GM12873 (cell line): ENCODE measurements around the gene CDC42EP4.

Experiments
- TF ChIP-seq, protein P1 (sequence below): IDR thresholded peaks from 2 replicates; pipeline ENCODE4 v1.5.1; 2012; ENCODE audit warnings: low read depth, mild to moderate bottlenecking, moderate library complexity, low read length, control low read depth; ENCODE audit not compliant: insufficient read depth; ENCODE audit errors: missing control alignments

The CDC42EP4 gene

DNA sequence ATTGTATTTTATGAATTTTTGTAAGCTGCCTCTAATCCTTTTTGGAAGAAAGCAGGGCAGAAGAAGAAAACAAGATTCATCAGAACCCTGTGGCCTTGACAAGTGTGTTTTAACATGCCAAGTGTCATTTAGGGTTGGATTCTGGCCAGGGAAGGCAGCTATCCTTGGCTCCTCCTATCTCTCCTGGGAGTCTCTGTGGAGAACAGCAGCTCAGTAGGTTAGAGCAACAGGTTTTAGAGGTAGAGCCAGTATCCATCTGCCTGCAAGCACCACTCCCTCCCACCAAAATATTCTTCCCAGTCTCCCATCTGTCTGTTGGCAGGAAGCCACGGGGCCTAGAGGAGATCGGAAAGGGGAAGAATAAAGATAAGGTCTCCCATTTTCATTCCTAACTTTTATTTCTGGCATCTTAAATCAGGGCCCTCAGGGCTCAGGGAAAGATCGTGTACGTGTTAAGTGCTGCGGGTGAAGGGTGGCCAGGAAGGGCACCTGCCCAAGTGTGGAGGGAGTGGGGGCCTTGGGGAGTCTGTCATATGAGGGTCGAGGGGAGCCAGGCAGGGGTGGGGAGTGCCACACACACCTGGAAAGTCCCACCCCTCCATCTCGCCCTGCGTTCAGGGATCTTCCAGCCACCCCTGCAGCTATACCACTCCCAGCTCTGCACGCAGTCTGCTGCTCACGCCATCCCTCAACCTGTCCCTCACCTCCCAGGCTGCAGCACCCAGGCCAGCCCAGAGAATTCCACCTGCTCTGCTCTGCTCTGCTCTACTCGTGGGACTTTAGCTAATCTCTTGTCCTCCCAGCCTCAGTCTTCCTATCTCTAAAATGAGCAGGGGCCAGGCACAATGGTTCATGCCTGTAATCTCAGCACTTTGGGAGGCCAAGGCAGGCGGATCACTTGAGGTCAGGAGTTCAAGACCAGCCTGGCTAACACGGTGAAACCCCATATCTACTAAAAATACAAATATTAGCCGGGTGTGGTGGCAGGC, 33.0 kb downstream of the CDC42EP4 start:
- TF ChIP-seq, protein P1, sequence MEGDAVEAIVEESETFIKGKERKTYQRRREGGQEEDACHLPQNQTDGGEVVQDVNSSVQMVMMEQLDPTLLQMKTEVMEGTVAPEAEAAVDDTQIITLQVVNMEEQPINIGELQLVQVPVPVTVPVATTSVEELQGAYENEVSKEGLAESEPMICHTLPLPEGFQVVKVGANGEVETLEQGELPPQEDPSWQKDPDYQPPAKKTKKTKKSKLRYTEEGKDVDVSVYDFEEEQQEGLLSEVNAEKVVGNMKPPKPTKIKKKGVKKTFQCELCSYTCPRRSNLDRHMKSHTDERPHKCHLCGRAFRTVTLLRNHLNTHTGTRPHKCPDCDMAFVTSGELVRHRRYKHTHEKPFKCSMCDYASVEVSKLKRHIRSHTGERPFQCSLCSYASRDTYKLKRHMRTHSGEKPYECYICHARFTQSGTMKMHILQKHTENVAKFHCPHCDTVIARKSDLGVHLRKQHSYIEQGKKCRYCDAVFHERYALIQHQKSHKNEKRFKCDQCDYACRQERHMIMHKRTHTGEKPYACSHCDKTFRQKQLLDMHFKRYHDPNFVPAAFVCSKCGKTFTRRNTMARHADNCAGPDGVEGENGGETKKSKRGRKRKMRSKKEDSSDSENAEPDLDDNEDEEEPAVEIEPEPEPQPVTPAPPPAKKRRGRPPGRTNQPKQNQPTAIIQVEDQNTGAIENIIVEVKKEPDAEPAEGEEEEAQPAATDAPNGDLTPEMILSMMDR = no peak

DNA sequence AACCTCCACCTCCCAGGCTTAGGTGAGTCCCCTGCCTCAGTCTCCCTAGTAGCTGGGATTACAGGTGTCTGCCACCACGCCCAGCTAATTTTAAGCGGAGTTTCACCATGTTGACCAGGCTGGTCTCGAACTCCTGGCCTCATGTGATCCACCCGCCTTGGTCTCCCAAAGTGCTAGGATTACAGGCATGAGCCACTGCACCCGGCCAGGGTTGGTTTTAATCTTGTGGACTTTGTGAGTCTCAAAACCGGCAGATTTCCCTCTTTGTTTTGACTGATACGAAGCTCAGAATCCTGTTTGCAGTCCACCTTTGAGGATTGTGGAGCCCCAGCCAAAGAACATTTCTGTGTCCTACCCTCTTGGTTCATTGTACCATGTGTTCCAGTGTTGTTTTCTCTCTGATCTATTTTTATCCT, 33.7 kb downstream of the CDC42EP4 start:
- TF ChIP-seq, protein P1 = no peak

DNA sequence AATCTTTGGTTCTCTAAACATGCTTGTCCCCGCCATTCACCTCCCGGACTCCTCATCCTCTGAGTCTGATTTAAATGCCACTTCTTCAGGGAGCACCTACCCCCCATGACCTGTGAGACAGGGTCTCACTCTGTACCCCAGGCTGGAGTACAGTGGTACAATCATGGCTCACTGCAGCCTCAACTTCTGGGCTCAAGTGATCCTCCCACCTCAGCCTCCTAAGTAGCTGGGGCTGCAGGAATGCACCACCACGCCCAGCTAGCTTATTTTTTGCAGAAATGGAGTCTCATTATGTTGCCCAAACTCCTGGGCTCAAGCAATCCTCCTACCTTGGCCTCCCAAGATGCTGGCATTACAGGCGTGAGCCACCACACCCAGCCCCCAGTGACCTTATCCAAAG, 37.3 kb downstream of the CDC42EP4 start:
- TF ChIP-seq, protein P1 = no peak

DNA sequence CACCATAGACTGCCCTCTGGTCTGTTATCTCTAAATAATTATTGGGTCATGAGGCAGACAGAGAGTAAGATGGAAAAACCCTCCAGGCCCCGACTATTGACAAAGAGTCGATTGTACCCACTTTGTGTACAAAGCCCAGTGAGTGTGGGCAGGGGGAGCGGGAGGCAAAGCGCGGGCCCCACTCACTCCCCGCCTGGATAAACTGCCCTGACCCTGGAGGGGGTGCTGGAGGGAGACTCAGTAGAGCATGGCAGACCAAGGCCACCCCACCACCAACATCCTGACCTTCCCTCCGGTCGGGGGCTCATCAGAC, 38.9 kb downstream of the CDC42EP4 start:
- TF ChIP-seq, protein P1 = no peak

DNA sequence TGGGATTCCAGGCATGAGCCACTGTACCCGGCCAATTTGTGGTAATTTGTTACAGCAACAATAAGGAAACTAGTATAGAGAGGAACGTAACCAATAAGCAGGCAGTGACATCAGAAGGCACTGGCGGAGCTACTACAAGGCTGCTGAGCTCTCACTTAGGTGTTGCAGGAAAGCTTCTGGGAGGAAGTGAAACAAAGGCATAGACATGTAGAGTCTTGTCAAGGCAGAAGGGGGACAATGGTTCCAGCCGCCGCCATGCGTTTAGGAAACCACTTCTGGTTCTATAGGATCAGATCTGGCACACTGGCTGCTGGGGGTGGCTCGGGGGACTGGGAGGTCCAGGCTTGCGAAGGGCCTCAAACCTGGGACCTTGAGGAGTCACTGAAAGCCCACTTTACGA, 40.7 kb downstream of the CDC42EP4 start:
- TF ChIP-seq, protein P1 = no peak

DNA sequence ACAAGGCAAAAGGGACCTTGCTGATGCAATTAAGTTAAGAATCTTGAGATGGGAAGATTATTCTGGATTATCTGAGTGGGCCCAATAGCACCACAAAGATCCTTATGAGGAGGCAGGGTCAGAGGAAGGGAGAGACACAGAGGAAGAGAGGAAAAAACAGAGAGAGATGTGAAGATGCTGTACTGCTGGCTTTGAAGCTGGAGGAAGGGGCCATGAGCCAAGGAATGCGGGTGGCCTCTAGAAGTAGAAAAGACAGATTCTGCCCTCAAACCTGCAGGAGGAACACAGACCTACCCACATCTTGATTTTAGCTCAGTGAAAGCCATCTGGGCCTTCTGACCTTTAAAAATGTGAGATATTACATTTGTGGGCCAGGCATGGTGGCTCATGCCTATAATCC, 42.0 kb downstream of the CDC42EP4 start:
- TF ChIP-seq, protein P1 = no peak

DNA sequence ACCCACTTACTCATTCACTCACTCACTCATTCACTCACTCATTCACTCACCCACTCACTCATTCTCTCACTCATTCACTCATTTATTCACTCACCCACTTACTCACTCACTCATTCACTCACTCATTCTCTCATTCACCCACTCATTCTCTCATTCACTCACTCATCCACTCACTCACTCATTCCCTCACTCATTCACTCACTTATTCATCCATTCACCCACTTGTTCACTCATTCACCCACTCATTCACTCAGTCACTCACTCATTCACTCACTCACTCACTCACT, 42.5 kb downstream of the CDC42EP4 start:
- TF ChIP-seq, protein P1 = no peak
